Measurements from ENCODE around the gene NRARP. TPM values are rescaled to one million over a fixed set of nuclear protein-coding genes. Genes with fewer than 3 reads are reported as not detected.
A peak's percentile ranks its signal among the peaks of the same experiment; 100 is the strongest.

NRARP gene
- total RNA-seq, 1 donor from 2014 or later: 51.7 TPM

DNA sequence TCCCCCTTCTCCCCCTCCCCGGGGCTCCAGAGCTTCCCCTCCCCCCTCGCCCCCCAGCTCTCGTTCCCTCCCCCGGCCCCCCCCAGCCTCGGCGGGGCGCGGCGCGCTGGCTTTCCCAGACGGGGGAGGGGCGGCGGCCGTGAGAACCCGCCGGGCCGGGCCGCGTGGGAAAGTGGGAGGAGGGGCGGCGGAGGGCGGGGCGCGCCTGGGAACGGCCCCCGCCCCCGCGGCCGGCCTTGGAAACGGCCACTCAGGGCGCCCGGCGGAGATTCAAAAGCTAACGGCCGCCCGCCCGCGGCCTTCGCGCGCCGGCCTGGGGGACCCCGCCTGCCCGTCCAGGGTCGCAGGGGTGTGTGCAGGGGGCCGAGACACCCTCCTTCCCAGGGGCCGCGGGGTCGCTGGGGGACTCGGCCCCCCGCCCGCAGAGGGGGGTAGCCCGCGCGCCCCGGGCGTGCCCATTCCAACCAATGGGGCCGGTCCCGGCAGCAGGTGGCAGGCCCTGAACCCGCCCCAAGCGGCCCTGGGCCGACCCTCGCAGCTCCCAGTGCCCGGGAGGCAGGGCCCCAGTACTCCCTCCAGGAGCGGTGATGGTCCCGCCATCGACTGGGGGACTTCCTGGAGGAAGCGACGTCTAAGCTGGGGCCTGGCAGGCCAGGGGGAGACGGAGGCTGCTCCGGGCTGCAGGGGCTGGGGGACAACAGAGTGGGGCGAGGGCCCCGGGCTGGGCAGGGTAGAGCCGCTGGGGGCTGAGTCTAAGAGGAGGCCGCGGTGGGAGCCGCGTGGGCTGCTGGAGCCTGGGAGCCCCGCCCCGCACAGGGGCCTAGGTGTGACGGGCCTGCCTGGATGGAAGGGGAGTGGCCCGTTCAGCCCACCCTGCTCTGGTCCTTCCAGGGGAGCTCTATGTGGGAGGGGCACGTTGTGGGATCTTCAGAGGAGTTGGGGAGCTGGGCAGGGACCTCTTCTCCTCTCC is 14.2 kb upstream of the NRARP start:
- H3K9me3 ChIP-seq: no peaks in the 10 kb centered on the region
- H3K4me1 ChIP-seq: peaks cover 7 to 10% of the 10 kb centered on the region in 2 donors
- H3K4me3 ChIP-seq: peak overlapping the region; percentile 35 to 51
- intact Hi-C loops (cut with DNase I): no loop called here
- no peaks in the 10 kb centered on the region for H3K36me3 ChIP-seq
- DNase-seq (ENCODE audit: low spot score in 2 of 2): peak in 1 of 2 donors; percentile 64
- H3K27ac ChIP-seq: no peak overlapping the region
- H3K27me3 ChIP-seq: peaks cover 17% of the 10 kb centered on the region
- TF ChIP-seq, protein P1, sequence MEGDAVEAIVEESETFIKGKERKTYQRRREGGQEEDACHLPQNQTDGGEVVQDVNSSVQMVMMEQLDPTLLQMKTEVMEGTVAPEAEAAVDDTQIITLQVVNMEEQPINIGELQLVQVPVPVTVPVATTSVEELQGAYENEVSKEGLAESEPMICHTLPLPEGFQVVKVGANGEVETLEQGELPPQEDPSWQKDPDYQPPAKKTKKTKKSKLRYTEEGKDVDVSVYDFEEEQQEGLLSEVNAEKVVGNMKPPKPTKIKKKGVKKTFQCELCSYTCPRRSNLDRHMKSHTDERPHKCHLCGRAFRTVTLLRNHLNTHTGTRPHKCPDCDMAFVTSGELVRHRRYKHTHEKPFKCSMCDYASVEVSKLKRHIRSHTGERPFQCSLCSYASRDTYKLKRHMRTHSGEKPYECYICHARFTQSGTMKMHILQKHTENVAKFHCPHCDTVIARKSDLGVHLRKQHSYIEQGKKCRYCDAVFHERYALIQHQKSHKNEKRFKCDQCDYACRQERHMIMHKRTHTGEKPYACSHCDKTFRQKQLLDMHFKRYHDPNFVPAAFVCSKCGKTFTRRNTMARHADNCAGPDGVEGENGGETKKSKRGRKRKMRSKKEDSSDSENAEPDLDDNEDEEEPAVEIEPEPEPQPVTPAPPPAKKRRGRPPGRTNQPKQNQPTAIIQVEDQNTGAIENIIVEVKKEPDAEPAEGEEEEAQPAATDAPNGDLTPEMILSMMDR (IDR thresholded peaks at IDR 0.05): no peak

DNA sequence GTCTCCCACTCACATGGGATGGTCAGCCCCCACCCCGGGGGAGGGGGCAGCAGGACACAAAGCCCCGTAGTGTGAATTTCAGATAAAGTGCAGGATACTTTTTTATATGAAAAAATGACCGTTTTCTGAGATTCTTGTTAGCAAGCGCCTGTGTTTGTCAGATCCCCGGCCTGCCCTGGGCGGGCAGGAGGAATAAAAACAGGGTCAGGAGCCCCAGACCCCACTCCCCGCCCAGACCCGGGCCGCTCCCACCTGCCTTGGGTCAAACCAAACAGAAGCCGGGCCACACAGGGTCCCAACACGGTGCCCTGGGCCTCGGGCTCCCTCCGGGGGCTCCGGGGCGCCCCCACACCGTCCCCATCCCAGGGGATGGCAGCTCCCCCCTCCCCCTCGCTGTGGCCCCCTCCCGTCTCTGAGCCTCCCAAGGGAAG is 13.5 kb upstream of the NRARP start:
- Histone ChIP-seq H3K27ac (no peak overlapping the region), H3K4me3 (peak overlapping the region; percentile 35 to 51), H3K9me3 (no peaks in the 10 kb centered on the region), H3K36me3 (no peaks in the 10 kb centered on the region), H3K4me1 (peaks cover 7 to 10% of the 10 kb centered on the region in 2 donors), H3K27me3 (peaks cover 17% of the 10 kb centered on the region)
- TF ChIP-seq, protein P1 (IDR thresholded peaks at IDR 0.05): no peak
- peak in 1 of 2 donors; percentile 34 for DNase-seq (ENCODE audit: low spot score in 2 of 2)
- intact Hi-C loops (cut with DNase I): no loop called here

DNA sequence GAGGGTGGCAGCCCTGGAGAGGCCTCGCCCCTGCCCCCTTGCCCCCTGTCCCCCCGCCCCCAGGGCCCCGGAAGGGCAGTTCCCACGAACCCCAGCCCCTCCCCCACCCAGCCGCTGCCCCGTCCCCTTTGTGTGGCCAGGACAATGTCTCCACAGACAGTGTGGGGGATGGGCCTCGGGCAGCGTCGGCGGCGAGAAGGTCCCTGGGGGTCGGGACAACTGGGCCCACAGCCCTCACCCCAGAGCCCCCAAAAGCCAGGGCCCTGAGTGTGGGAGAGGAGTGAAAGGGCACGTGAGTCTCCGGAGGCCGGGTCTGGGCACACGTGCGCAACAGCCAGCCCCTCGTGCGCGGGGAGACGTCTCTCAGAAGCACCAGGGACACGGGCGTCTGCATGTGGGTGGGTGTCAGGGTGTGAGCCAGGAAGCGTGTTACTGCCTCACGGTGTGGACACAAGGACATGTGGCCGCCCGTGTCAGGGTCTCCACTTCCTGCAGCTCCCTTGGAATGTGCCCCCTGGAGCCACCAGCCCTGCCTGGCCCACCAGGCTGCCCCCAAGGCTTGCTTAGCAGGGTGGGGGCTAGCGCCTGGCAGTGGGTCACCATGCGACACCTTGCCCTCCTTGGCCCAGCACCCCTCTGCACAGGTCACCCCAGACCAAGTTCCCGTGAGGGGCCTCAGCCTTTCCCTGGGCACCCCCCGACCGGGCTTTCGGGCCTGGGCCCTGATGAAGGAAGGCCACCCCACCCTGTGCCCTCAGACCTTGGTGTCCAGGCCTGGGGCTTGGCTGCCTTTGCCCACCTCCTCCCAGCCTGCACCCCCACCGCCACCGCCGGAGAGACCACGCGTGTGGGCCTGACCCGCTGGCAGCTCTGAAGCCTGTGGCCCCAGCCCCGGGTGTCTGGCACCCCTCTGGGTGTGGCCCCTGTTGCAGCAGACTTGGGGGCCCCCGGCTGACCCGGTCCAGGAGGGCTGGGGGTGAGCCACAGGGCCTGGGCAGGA is 12.8 kb upstream of the NRARP start:
- H3K27me3 ChIP-seq: peaks cover 17% of the 10 kb centered on the region
- no peak overlapping the region for H3K4me3 ChIP-seq
- peak in 1 of 2 donors; percentile 58 for DNase-seq (ENCODE audit: low spot score in 2 of 2)
- TF ChIP-seq, protein P1 (IDR thresholded peaks at IDR 0.05): no peak
- no peaks in the 10 kb centered on the region for H3K9me3 ChIP-seq
- H3K4me1 ChIP-seq: peaks cover 7 to 10% of the 10 kb centered on the region in 2 donors
- intact Hi-C loops (cut with DNase I): no loop called here
- H3K36me3 ChIP-seq: no peaks in the 10 kb centered on the region
- H3K27ac ChIP-seq: no peak overlapping the region

DNA sequence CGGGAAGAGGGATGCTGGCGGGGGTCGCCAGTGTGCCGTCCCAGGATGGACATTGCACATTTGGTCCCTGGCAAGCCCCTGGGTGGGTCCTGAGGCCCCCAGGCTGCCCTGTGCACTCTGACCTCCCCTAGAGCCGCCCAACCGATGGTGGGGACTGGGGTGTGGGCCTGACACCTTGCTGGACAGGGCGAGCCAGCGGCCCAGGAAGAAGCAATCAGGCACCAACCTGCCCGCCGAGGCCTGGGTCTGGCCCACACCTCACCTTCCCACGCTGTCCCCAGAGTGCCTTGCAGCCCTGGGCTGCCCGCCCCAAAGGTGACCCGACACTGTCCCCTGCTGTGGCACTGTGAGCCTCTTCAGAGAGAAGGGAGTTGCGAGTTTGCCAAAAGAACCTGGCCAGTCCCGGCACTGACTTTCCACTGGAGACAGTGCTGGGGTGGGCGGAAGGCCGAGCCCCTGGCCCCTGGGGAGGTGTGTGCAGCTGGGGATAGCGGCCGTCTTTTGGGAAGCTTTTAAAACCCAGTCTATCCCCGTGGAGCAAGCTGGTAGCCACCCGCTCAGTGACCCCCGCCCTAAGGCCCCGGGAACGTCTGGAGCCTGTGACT is 12.0 kb upstream of the NRARP start:
- Histone ChIP-seq H3K4me1 (peaks cover 7 to 10% of the 10 kb centered on the region in 2 donors), H3K27me3 (peaks cover 17% of the 10 kb centered on the region), H3K27ac (no peak overlapping the region), H3K4me3 (no peak overlapping the region), H3K36me3 (no peaks in the 10 kb centered on the region), H3K9me3 (no peaks in the 10 kb centered on the region)
- DNase-seq (ENCODE audit: low spot score in 2 of 2): peak in 1 of 2 donors; percentile 58
- intact Hi-C loops (cut with DNase I): no loop called here
- TF ChIP-seq, protein P1 (IDR thresholded peaks at IDR 0.05): peak in 2 of 3 experiments; percentile 7 to 38

Data from ascending aorta (tissue), 2 donors.